ENCODE data around the gene TOMM5.
A peak's percentile ranks its signal among the peaks of the same experiment; 100 is the strongest.

Gene TOMM5

GRCh38 chr9:37592108-37592951 lies at the start of gene TOMM5:
TOMM5 (minus strand) TSS chr9:37592597; CDS start chr9:37592532, 65 bp downstream.
- H3K27me3 ChIP-seq = peaks cover 23% of the 10 kb centered on the region
- H3K4me3 ChIP-seq (ENCODE audit: low read depth in 1 of 2, low read length in 1 of 2) = peak within 1 kb of the TSS; percentile 70 to 89
- peaks cover 10% of the 10 kb centered on the region for H3K36me3 ChIP-seq
- TF ChIP-seq CTCF (IDR thresholded peaks at IDR 0.05) = no peak
- no peaks in the 10 kb centered on the region for H3K9me3 ChIP-seq
- H3K4me1 ChIP-seq (ENCODE audit: control insufficient read depth in 1 of 2, insufficient read depth in 1 of 2, low read depth in 1 of 2, low read length in 1 of 2) = peaks cover 12 to 14% of the 10 kb centered on the region in 2 experiments
- peak within 1 kb of the TSS; percentile 65 for H3K27ac ChIP-seq

GRCh38 chr9:37641331-37641730 lies 48.9 kb upstream of the TOMM5 start:
- H3K27me3 ChIP-seq = peaks cover 72% of the 10 kb centered on the region

GRCh38 chr9:37640246-37640645 lies 47.8 kb upstream of the TOMM5 start:
- Histone ChIP-seq H3K27me3 (peaks cover 62% of the 10 kb centered on the region), H3K9me3 (no peaks in the 10 kb centered on the region), H3K27ac (no peak overlapping the region), H3K4me1 (ENCODE audit: control insufficient read depth in 1 of 2, insufficient read depth in 1 of 2, low read depth in 1 of 2, low read length in 1 of 2) (no peaks in the 10 kb centered on the region), H3K36me3 (no peaks in the 10 kb centered on the region), H3K4me3 (ENCODE audit: low read depth in 1 of 2, low read length in 1 of 2) (no peak overlapping the region)
- no peak for TF ChIP-seq CTCF (IDR thresholded peaks at IDR 0.05)

More at GRCh38 chr9:37641331-37641730, 48.9 kb upstream of the TOMM5 start:
- Histone ChIP-seq H3K4me3 (ENCODE audit: low read depth in 1 of 2, low read length in 1 of 2) (no peak overlapping the region), H3K9me3 (no peaks in the 10 kb centered on the region), H3K27ac (no peak overlapping the region), H3K36me3 (no peaks in the 10 kb centered on the region), H3K4me1 (ENCODE audit: control insufficient read depth in 1 of 2, insufficient read depth in 1 of 2, low read depth in 1 of 2, low read length in 1 of 2) (no peaks in the 10 kb centered on the region)
- no peak for TF ChIP-seq CTCF (IDR thresholded peaks at IDR 0.05)

GRCh38 chr9:37639841-37640240 lies 47.4 kb upstream of the TOMM5 start:
- H3K9me3 ChIP-seq = no peaks in the 10 kb centered on the region
- no peak overlapping the region for H3K4me3 ChIP-seq (ENCODE audit: low read depth in 1 of 2, low read length in 1 of 2)

GRCh38 chr9:37639109-37639762 lies 46.8 kb upstream of the TOMM5 start:
- no peak for TF ChIP-seq CTCF (IDR thresholded peaks at IDR 0.05)
- Histone ChIP-seq H3K27ac (no peak overlapping the region), H3K4me1 (ENCODE audit: control insufficient read depth in 1 of 2, insufficient read depth in 1 of 2, low read depth in 1 of 2, low read length in 1 of 2) (no peaks in the 10 kb centered on the region), H3K4me3 (ENCODE audit: low read depth in 1 of 2, low read length in 1 of 2) (no peak overlapping the region), H3K36me3 (no peaks in the 10 kb centered on the region), H3K9me3 (no peaks in the 10 kb centered on the region), H3K27me3 (peaks cover 58% of the 10 kb centered on the region)

More at GRCh38 chr9:37639841-37640240, 47.4 kb upstream of the TOMM5 start:
- Histone ChIP-seq H3K27me3 (peaks cover 59% of the 10 kb centered on the region), H3K27ac (no peak overlapping the region), H3K4me1 (ENCODE audit: control insufficient read depth in 1 of 2, insufficient read depth in 1 of 2, low read depth in 1 of 2, low read length in 1 of 2) (no peaks in the 10 kb centered on the region), H3K36me3 (no peaks in the 10 kb centered on the region)
- TF ChIP-seq CTCF (IDR thresholded peaks at IDR 0.05) = no peak
